Amniotic stem cell (primary cell): ENCODE data around the gene KCTD21.

ENCODE experiments used
- DNase-seq: peaks from one replicate; lab custom pipeline; 2025; lab: John Stamatoyannopoulos, UW

KCTD21 gene

DNA sequence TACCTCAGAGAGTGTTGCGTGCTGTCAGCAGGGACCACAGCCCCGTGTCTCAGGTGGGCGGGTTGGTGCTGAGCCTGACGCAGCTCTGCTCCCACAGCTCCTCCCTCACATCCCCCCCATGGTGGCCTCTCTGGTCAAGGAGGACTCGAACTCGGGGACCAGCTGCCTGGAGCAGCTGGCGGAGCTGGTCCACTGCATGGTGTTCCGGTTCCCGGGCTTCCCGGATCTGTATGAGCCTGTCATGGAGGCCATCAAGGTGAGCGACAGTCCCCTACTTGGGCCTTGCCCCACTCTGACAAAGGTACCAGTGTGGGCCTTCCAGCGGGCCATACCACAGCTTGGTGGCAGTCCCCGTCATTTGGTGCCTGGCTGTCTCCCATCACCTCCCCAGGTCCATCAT is 12.1 kb upstream of the KCTD21 start:
- no peak for DNase-seq

DNA sequence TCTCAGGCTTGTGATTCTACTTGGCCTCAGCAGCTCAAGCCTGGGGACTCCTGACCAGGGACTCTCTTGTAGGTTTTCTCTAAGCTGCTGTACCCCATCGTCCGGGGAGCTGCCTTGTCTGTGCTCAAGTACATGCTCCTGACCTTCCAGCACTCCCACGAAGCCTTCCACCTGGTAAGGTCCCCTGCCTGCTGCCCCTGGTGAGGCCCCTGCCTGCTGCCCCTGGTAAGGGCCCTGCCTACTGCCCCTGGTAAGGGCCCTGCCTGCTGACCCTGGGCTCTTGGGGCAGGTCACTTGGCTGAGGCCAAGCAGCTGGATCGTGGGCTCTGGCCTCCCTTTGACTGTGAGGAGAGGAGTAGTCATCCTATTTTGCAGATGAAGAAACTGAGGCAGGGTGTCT is 11.6 kb upstream of the KCTD21 start:
- DNase-seq = no peak

DNA sequence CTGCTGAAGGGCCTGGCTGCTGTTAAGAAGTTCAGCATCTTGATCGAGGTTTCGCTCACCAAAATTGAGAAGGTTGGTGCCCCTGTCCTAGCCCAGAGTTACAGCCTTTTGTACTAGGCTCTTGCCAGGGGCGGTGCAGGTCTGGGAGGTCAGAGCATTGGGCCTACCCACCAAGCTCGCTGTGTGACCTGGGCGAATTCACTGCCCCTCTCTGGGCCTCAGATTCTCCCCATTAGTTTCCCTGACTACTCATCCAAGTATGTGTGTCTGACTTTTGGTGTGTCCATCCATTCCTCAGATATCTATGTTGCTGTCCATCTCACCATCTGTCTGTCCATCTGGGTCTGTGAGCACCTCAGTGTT is 11.2 kb upstream of the KCTD21 start:
- no peak for DNase-seq

DNA sequence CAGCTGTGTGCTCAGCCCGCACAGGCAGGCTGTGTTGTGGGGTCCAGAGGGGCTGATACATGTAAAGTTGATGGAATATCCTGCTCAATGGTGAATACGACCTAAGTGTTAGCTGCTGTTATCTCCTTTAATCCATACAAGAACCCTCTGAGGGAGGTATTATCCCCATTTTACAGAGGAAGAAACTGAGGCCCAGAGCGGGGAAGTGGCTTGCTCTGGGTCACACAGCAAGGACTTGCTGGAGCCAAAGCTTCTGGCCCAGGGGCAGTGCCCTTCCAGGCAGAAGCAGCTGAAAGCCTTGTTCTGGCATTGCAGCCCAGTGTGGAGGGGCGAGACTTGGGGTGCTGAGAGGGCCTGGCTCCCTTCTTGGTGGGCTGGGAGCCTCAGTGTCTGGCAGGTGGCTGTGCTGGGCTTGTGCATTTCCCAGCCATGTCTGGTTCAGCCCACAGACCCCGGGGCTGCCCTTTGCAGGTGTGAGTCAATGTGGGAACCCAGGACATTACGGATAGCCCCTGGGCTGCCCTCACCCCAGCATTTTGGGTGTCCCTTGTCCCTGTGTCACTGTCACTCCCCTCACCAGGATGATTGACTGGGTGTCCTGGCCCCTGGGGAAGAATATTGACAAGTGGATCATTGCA is 10.7 kb upstream of the KCTD21 start:
- DNase-seq = no peak

DNA sequence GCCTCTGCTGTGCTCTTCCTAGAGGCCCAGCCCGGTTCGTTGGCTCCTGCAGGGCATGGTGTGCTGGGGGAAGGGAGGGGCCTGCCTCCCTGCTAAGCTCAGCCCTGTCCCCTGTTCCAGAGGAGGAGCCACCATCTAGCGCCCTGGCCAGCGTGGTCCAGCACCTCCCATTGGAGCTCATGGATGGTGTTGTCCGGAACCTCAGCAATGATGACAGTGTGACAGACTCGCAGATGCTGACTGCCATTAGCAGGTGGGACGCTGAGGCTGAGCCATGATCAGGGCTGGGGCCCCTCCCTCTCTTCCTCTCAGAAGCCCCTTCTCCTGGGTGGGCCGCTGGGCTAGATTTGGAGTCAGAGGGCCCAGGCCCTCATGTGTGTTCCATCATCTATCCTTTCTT is 9.4 kb upstream of the KCTD21 start:
- no peak for DNase-seq

DNA sequence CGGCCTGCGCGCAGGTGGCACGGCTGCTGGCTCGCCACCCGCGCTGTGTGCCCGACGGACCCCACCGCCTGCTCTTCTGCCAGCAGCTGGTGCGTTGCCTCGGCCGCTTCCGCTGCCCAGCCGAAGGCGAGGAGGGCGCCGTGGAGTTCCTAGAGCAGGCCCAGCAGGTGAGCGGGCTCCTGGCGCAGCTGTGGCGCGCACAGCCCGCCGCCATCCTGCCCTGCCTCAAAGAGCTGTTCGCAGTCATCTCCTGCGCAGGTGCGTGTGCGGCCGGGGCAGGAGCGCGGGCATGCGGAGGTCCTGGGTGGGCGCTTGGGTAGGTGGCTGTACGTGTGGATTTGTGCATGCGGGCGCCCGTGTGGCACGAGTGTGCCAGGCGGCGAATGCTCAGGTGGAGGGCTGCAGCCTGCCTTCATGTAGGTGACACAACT is 8.2 kb upstream of the KCTD21 start:
- DNase-seq = no peak

DNA sequence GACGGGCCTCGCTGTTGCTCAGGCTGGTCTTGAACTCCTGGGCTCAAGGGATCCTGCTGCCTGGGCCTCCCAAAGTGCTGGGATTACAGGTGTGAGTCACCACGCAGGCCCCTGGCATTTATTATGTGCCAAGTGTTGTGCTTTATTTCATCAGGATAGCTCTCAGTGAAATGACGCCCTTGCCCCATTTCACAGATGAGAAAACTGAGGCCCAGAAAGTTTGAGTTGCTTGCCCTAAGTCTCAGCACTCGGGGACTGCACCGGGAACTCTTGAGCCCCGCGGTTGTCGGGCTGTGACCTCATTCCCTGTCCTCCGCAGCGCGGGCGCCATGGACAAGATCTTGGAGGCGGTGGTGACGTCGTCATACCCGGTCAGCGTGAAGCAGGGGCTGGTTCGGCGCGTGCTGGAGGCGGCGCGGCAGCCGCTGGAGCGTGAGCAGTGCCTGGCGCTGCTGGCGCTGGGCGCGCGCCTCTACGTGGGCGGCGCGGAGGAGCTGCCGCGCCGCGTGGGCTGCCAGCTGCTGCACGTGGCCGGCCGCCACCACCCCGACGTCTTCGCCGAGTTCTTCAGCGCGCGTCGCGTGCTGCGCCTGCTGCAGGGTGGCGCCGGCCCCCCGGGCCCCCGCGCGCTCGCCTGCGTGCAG is 7.6 kb upstream of the KCTD21 start:
- DNase-seq = no peak

DNA sequence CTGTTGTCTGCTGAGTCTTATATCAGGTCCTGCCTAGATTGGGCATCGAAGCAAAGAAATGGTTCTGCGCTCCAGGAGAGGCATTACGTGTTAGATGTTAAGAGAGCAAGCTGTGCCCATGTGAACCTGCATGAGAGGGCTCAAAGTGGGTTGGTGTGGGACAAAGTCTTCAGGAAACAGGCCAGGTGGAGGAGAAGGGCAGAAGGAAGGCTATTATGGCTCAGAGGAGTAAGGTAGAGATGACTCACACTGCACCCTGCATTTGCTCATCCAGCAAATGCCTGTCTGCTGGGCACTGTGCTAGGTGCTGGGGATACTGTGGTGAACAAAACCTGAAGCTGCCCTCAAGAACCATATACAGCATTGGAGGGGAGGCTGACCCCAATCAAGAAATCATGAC is 6.1 kb upstream of the KCTD21 start:
- no peak for DNase-seq

DNA sequence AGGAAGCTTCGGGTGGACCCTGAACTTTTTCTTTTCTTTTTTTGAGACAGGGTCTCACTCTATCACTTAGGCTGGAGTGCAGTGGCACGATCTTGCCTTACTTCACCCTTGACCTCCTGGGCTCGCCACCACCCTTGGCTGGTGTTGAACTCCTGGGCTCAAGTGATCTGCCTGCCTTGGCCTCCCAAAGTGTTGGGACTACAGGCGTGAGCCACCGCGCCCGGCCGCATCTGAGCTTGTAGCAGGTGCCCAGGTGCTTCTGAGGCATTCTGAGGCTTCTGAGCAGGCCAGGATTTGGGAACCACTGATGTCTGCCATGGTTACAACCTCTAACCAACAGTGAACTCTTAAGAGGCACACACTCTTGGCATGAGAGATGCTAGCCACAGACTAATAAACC is 5.4 kb upstream of the KCTD21 start:
- no peak for DNase-seq

DNA sequence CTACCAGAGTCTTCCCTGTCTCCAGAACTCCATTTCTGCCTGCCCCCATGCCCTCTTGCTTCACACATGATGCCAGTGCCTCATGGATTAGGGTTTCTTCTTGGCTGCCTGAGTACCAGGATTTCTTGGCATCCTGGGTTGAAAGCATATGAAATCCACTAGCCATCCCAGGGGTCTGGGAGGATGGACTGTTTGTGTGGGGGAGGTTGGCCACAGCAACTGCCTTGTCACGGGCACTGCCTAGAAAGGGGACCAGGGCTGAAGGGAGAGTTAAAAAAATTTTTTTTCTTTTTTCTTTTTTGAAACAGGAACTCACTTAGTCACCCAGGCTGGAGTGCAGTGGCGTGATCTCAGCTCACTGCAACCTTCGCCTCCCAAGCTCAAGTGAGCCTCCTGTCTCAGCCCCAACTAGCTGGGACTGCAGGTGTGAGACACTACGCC is 4.5 kb upstream of the KCTD21 start:
- no peak for DNase-seq

DNA sequence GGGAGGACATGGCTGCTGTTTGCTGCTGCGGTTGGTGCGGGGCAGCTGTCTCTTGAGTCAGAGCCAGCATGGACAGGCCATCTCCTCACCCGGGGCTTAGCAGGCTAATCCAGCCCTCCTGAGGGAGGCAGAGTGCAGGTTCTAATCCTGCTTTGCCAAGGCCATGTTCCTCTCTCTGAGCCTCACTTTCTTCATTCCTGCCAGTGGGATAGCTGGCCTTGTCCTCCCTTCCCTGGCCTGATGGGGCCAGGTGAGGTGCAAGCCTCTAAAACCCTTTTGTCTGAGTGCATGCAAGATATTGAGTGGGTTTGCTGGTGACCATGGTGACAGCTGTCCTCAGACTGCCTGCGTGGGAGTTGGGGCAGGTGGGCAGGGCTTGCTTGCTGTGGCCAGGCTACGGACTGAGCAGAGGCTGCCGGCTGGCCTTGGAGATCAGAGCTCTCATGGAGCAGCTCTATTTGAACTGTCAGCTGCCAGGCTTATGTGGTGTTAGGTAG is 3.8 kb upstream of the KCTD21 start:
- DNase-seq = no peak

DNA sequence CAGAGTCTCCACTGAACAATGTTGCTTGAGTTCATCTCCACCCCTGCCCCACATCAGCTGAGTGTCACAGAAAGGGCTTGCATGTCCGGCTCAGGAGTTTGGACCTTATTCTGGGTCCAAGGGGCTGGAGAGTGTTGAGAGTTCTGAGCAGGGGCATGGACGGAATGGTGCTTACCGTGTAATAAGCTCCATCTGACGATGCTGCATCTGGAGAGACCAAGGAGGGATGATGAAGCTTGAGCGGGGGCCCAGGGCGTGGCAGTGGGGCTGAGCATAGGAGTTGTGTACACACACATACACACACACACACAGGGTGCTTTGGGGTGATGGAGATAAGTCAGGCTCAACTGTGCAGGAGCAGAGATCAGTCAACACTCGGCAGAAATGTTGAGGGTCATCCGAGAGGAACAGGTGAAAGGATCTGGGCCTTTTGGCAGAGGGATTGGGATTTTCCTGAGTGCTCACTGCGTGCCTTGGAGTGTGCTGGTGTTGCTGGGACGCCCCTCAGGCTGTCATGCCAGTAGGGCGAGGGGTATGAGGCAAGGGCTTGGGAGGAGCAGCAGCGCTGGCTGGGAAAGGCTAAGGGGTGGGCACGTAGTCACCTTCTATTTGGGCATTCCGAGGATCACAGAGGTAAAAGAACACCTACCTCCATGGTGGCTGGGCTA is 2.6 kb upstream of the KCTD21 start:
- no peak for DNase-seq

DNA sequence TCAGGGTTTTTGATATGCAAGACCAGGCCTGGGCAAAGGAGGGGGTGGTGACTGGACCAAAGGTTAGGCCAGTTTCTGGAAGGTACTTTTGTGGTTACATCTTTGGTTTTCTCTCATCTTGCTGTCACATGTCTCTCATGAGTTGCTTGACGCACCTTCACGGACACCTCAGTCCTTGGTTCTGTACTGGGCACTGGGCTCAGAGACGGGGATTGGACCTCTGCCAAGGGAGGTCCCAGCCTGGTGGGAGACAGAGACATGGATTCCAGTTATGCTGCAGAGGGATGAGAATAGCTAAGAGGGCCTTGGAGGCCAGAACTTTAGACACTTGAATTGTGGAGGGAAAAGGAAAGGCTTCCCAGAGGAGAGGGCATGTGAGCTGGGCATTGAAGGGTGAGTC is 1.9 kb upstream of the KCTD21 start:
- no peak for DNase-seq

DNA sequence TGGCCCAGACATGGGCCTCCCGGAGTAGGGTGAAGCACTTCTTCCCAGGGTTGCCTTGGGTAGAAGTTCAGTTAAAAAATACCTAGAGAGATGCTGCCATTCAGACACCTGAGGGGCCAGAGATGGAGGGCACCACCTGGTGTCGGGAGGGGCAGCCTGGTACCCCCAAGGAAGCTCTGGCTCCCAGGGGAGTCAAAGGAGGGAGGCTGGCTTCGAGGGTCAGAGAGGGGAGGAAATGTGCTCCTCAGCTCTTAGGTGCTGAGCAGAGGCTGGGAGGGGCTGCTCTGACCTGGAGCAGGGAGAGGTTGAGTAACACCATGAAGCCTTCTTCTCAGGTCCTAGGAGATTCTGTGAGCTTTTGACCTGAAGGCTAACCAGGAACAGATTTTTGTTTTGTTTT is 1.4 kb upstream of the KCTD21 start:
- DNase-seq = no peak

DNA sequence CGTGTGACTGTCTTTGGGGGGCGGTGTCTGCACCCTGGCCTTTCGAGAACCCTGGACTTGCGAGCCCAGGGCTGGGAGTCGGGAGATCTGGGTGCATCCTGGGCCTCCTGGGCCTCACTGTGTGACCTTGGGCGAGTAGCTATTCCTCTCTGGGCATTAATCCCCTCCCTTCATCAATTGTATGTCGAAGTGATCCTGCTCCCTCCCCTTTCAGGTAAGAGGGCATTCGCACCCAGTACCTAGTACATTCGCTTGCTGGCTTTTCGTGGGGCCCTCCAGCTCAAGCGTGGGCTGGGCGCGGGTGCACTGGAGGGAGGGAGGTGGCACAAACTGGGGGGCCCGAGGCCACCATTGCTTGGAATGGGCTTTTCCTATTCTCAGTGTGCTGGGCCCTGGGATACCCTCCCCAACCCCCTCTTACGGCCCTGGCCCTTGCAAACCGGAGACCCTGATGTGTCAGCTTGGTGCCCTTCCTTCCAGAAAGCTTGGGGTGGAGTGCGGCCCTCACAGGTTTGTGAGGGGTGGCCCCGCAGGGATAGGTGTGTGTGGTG is 823 bp upstream of the KCTD21 start:
- DNase-seq = no peak

DNA sequence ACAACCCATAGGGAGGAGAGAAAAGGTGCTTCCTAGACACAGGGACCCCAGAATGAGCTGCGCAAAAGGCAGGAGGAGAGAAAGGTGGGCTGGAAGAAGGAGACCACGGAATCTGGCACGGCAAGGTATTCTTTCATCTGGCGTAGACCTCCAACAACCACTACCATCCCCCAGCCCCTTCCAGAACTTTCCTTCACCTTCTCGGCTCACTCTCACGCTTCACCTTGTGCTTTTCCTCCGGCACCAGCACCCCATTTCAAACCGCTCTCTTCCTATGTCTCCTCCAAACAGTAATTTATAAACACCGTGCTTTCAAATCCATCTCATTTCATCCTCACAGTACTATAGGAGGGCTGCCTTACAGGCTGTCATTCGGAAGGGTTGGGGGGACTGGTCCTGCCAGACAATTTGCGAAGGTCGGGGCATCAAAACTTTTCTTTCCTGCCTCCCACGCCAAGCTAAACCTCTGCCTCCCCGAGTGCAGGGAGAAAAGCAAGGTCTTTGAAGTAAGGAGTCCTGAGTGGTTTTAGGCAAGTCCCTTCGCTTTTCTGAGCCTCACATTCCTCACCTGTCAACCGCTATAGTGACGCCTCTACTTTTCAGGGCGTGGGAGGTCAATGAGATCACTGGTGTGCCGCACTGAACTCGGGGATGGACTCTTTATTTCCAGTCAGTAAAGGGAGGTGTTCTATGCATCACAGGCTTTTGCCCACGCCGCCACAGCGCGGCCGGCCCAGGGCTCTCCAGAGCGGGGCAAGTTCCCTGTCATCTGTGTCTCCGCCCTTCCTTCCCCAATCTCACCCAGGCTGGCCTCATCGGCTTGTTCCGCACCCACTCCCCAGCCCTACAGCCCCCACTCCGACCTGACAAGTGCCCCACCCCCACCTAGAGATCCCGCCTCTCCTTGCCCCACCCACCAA is 800 bp downstream of the KCTD21 start:
- DNase-seq = no peak

DNA sequence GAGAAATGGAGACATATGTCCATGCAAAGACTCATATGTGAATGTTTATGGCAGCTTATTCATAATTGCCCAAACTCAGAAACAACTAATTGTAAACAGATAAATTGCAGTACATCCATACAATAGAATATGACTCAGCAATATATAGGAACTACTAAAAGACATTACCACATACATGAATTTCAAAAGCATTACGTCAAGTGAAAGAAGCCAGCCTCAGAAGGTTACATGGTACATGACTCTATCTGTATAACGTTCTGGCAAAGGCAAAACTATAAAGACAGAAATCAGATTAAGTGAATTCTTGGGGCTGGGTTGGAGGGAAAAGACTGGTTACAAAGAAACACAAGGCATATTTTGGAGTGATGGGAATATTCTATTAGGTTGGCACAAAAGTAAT is 7.2 kb downstream of the KCTD21 start:
- DNase-seq = no peak

DNA sequence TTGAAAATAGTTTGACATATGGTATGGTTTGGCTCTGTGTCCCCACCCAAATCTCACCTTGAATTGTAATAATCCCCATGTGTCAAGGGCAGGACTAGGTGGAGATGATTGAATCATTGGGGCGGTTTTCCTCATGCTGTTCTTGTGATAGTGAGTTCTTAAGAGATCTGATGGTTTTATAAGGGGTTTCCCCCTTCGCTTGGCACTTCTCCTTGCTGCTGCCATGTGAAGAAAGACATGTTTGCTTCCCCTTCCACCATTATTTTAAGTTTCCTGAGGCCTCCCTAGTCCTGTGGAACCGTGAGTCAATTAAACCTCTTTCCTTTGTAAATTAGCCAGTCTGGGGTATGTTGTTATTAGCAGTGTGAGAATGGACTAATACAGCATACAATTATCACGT is 7.7 kb downstream of the KCTD21 start:
- DNase-seq = no peak

DNA sequence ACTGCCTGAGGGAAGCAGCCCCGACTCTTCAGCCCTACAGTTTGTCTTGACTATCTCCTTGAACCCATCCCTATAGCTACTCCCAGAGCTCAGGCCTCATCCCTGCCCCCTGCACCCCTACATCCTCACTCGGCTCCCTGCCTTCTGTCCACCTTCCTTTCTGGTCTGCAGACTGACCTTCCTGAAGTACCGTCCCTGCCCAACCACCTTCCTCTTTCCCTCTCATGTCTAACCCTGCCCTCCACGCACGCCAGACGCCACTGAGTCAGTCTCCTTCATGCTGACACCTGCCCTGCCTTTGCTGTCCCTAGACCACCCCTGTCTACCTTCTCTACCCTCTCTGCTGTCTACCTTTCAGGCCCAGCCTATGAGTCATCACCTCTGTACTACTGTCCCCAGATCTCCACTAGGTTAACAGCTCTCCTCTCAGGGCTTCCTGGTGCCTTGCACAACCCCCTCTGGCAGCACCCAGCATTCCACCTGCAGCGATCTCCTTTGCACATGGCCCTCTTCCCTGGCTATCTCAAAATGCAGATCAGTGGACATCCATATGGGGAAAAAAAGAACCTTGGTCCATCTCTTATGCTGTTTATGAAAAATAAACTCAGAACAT is 8.9 kb downstream of the KCTD21 start:
- DNase-seq = no peak

DNA sequence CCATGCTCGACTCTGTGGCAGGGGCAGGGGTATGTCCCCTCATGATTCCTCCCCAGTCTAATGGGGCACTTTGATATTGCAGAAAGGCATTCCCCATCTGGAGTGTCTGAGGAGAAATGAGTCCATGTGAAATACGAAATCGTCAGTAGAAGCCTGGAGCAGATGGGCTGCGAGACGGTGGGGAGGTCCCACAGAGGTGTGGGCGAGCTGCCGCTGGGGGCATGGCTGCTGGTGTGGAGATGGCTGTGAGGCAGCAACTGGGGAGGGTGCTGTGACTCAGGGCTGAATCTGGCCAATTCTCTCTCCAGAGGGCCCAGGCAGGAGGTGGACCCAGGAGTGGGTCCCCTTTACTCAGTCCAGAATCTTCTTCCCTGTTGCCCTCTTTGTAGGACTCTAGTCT is 11.2 kb downstream of the KCTD21 start:
- DNase-seq = no peak

DNA sequence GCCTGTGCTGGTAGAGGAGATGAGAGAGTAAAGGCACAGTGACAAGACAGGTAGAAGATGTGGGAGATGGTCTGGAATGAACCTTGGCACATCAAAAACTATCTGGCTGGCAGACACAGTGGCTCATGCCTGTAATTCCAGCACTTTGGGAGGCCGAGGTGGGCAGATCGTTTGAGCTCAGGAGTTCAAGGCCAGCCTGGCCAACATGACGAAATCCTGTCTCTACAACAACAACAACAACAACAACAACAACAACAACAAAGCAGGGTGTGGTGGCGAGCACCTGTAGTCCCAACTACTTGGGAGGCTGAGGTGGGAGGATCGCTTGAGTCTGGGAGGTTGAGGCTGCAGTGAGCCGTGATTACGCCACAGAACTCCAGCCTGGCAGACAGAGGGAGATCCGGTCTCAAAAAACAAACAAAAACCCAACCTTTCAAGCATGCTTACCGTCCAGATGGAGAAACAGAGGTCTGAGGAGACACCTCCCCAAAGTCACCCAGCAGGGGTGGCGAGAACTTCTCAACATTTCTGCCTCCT is 11.8 kb downstream of the KCTD21 start:
- DNase-seq = no peak
